Retinal pigment epithelial cell (primary cell): ENCODE data around the gene TBC1D1.

Source experiments
- DNase-seq: peaks from one replicate; pipeline ENCODE4 v3.0.0-alpha.2; 2010; ENCODE audit warnings: low read depth
- H3K4me3 ChIP-seq: 2 replicates; pipeline ENCODE4 v1.5.1; 2011; ENCODE audit warnings: mild to moderate bottlenecking, low read length, control low read depth, moderate library complexity
- CTCF ChIP-seq: conservative IDR thresholded peaks from 2 replicates; pipeline ENCODE4 v1.5.1; 2011; ENCODE audit warnings: low read depth, low read length, control low read depth, inconsistent platforms

TBC1D1 gene

GRCh38 chr4:38106886-38107514 lies 216.1 kb downstream of the TBC1D1 start:
- no peak overlapping the region for H3K4me3 ChIP-seq
- TF ChIP-seq CTCF = no peak
- no peak for DNase-seq

GRCh38 chr4:38107818-38108217 lies 216.9 kb downstream of the TBC1D1 start:
- no peak for TF ChIP-seq CTCF
- DNase-seq = no peak
- H3K4me3 ChIP-seq = no peak overlapping the region

GRCh38 chr4:38109370-38109769 lies 218.5 kb downstream of the TBC1D1 start:
- no peak overlapping the region for H3K4me3 ChIP-seq
- TF ChIP-seq CTCF = no peak
- DNase-seq = no peak

- DNase-seq = no peak
- TF ChIP-seq CTCF = no peak
- H3K4me3 ChIP-seq = no peak overlapping the region
Observed at GRCh38 chr4:38109896-38110295, 219.0 kb downstream of the TBC1D1 start.

GRCh38 chr4:38111024-38111423 lies 220.1 kb downstream of the TBC1D1 start:
- DNase-seq = no peak
- TF ChIP-seq CTCF = no peak
- H3K4me3 ChIP-seq = no peak overlapping the region

GRCh38 chr4:38111717-38112116 lies 220.8 kb downstream of the TBC1D1 start:
- TF ChIP-seq CTCF = no peak
- H3K4me3 ChIP-seq = no peak overlapping the region
- DNase-seq = no peak

GRCh38 chr4:38113132-38113531 lies 222.2 kb downstream of the TBC1D1 start:
- TF ChIP-seq CTCF = no peak
- DNase-seq = no peak
- no peak overlapping the region for H3K4me3 ChIP-seq
